Keratinocyte (primary cell): ENCODE measurements around the gene CFAP410. TPM values are rescaled to one million over a fixed set of nuclear protein-coding genes. Genes with fewer than 3 reads are reported as not detected.

ENCODE experiments used
- DNase-seq: peaks from one replicate; pipeline ENCODE4 v3.0.0-alpha.2; 2011; ENCODE audit warnings: low read depth, missing footprints, low spot score
- FAIRE-seq: peaks from 2 replicates; lab custom pipeline; 2011; peaks lifted over from hg19 to GRCh38; lab: Jason Lieb, UNC
- H2AFZ ChIP-seq: 2 replicates; pipeline ENCODE4 v1.6.0; 2012; ENCODE audit warnings: low read length, control low read depth, inconsistent platforms; ENCODE audit not compliant: control insufficient read depth
- H3K27ac ChIP-seq: 2 replicates; pipeline ENCODE4 v1.5.1; 2011; ENCODE audit warnings: low read length; ENCODE audit not compliant: control insufficient read depth, insufficient read depth
- H3K27me3 ChIP-seq: 3 replicates; pipeline ENCODE4 v1.6.0; 2011; ENCODE audit warnings: low read length; ENCODE audit not compliant: control insufficient read depth, insufficient read depth; ENCODE audit errors: extremely low read depth
- H3K36me3 ChIP-seq, 2 experiments: 2 replicates in 1 of 2; 3 replicates in 1 of 2; pipeline ENCODE4 v1.5.1; 2011; ENCODE audit warnings: low read length in 2 of 2, mild to moderate bottlenecking in 1 of 2; ENCODE audit not compliant: control insufficient read depth in 2 of 2, insufficient read depth in 2 of 2; ENCODE audit errors: extremely low read depth in 1 of 2
- H3K4me1 ChIP-seq: 3 replicates; pipeline ENCODE4 v1.5.1; 2011; ENCODE audit warnings: low read length; ENCODE audit not compliant: control insufficient read depth, insufficient read depth; ENCODE audit errors: extremely low read depth
- H3K4me2 ChIP-seq: 3 replicates; pipeline ENCODE4 v1.6.0; 2011; ENCODE audit warnings: low read depth, low read length; ENCODE audit not compliant: control insufficient read depth, insufficient read depth; ENCODE audit errors: extremely low read depth
- H3K4me3 ChIP-seq, 3 experiments: fragments of 200-600 bp in 1 of 3; sonication (generic) in 1 of 3; 2 replicates in 2 of 3; 3 replicates in 1 of 3; pipeline ENCODE4 v1.5.1; 2011 to 2016; ENCODE audit warnings: low read length in 3 of 3, mild to moderate bottlenecking in 3 of 3, control low read depth in 2 of 3, inconsistent platforms in 1 of 3, low read depth in 1 of 3, mixed read lengths in 1 of 3, mixed run types in 1 of 3, moderate library complexity in 1 of 3; ENCODE audit not compliant: control insufficient read depth in 2 of 3, insufficient read depth in 2 of 3; ENCODE audit errors: extremely low read depth in 1 of 3
- H3K79me2 ChIP-seq: 2 replicates; pipeline ENCODE4 v1.6.0; 2012; ENCODE audit warnings: low read length; ENCODE audit not compliant: control insufficient read depth, insufficient read depth
- H3K9ac ChIP-seq: 3 replicates; pipeline ENCODE4 v1.6.0; 2011; ENCODE audit warnings: low read length; ENCODE audit not compliant: control insufficient read depth, insufficient read depth; ENCODE audit errors: extremely low read depth
- H3K9me1 ChIP-seq: 3 replicates; pipeline ENCODE4 v1.6.0; 2011; ENCODE audit warnings: low read length; ENCODE audit not compliant: control insufficient read depth, insufficient read depth; ENCODE audit errors: extremely low read depth
- H3K9me3 ChIP-seq: 2 replicates; pipeline ENCODE4 v1.5.1; 2012; ENCODE audit warnings: low read depth, low read length; ENCODE audit not compliant: control insufficient read depth
- H4K20me1 ChIP-seq: 3 replicates; pipeline ENCODE4 v1.6.0; 2011; ENCODE audit warnings: low read length; ENCODE audit not compliant: control insufficient read depth, insufficient read depth; ENCODE audit errors: extremely low read depth
- CTCF ChIP-seq, 3 experiments: IDR thresholded peaks in 1 of 3; conservative IDR thresholded peaks in 1 of 3; optimal IDR thresholded peaks in 1 of 3; 2 replicates in 2 of 3; 3 replicates in 1 of 3; pipeline versions ENCODE3 to v1.5.1; 2011; ENCODE audit warnings: low read length in 3 of 3, mild to moderate bottlenecking in 3 of 3, moderate library complexity in 2 of 3, control low read depth in 1 of 3, inconsistent platforms in 1 of 3; ENCODE audit not compliant: insufficient read depth in 2 of 3; ENCODE audit errors: extremely low read depth in 1 of 3
- EZH2 ChIP-seq: IDR thresholded peaks from one replicate; pipeline ENCODE4 v1.6.1; 2012; ENCODE audit warnings: inconsistent platforms, mild to moderate bottlenecking, low read length, moderate library complexity
- dilution Hi-C: fragments of 300-500 bp; cut with MboI; formaldehyde crosslinking; loops from one replicate; pipeline ENCODE4 v1.7.0; 2020; ENCODE audit warnings: low sequenced_read_pairs; ENCODE audit not compliant: extremely low pct_ligation_motif_present
- polyA plus RNA-seq, 5 experiments: library from polyadenylated mRNA; depleted of rRNA in 3 of 5; stranded (reverse) in 3 of 5; stranded (forward) in 1 of 5; unstranded in 1 of 5; fragments of >200 nt; gene quantifications; 1 replicate in 1 of 5; 2 replicates in 3 of 5; 3 replicates in 1 of 5; pipeline versions ENCODE4 v1.2.1 to v1.2.3, GENCODE V29; 2011 to 2012; ENCODE audit warnings: missing spikeins in 2 of 5, low read depth in 1 of 5, low replicate concordance in 1 of 5

Gene CFAP410
- polyA plus RNA-seq, 1 donor (not counting 4 experiments of a cell fraction or from before 2014, with no cell fraction given), result 2.2 TPM

DNA sequence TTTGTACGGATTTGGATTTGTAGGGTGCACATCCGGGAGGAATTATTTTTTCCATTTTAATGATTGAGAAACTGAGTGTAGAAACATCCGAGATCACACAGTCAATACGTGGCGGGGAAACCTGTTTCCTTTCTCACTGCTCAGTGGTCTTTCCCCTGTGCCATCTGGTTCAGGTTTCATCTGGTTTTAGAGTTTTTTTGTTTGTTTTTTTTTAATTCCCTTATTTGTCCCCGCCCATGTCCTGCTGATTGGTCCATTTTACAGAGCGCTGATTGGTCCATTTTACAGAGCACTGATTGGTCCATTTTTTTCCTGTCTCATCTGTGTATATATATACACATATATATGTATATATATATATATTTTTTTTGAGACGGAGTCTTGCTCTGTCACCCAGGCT lies 20.2 kb upstream of the CFAP410 start:
- no peaks in the 10 kb centered on the region for H3K4me1 ChIP-seq
- DNase-seq (no peak), FAIRE-seq (no peak)
- no peak overlapping the region for H3K27ac ChIP-seq
- no peak for TF ChIP-seq CTCF (optimal IDR thresholded peaks at IDR 0.05 in 1 of 3, IDR thresholded peaks at IDR 0.05 in 1 of 3, conservative IDR thresholded peaks at IDR 0.05 in 1 of 3; ENCODE audit: extremely low read depth in 1 of 3, insufficient read depth in 2 of 3, low read length in 3 of 3)
- TF ChIP-seq EZH2, result no peak
- no peak overlapping the region for H2AFZ ChIP-seq
- no peak overlapping the region for H3K4me3 ChIP-seq
- no peak overlapping the region for H3K9ac ChIP-seq
- H3K9me3 ChIP-seq, result no peaks in the 10 kb centered on the region
- no peaks in the 10 kb centered on the region for H3K27me3 ChIP-seq
- no peak overlapping the region for H3K4me2 ChIP-seq
- H4K20me1 ChIP-seq, result no peaks in the 10 kb centered on the region
- no peaks in the 10 kb centered on the region for H3K9me1 ChIP-seq
- H3K36me3 ChIP-seq, result no peaks in the 10 kb centered on the region
- dilution Hi-C loops, result no loop called here
- no peaks in the 10 kb centered on the region for H3K79me2 ChIP-seq

DNA sequence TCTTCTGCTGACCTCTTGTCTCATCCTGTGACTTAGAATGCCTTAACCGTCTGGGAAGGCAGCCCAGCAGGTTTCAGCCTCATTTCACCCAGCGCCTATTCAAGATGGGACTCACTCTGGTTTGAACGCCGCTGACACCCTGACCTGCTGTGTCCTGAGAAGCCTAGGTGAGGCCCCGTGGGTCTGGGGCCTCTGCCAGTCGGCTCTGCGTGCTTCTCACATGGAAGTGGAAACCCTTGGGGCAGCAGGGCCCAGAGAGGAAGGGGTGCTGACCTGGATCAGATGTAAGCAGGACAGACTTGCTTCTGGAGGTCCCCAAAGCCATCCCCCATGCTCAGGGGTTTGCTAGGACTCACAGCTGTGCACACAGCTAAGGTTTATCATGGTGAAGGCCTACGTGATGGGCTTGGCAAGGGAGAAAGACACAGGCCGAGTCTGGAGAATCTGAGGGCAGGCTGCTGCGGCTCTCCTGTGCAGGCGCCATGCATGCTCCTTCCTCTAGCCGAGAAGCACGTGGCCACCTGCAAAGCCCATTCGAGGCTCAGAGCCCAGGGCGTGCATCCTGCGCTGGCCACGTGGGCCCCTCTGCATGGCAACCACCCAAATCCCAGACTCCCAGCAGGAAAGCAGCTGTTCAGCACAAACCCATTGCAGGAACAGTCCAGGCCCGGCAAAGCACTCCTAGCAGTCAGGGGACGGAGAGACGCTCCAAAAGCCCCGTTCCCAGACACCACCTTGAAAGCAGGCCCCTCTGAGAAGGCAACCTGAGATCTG lies 18.1 kb upstream of the CFAP410 start:
- Histone ChIP-seq H3K36me3 (no peaks in the 10 kb centered on the region), H3K9me1 (no peaks in the 10 kb centered on the region), H3K27me3 (peaks cover 8% of the 10 kb centered on the region), H2AFZ (no peak overlapping the region), H3K4me2 (no peak overlapping the region), H3K4me1 (no peaks in the 10 kb centered on the region), H3K9ac (no peak overlapping the region), H3K4me3 (no peak overlapping the region), H3K27ac (no peak overlapping the region), H4K20me1 (no peaks in the 10 kb centered on the region), H3K9me3 (no peaks in the 10 kb centered on the region), H3K79me2 (no peaks in the 10 kb centered on the region)
- dilution Hi-C loops, result no loop called here
- FAIRE-seq (no peak), DNase-seq (no peak)
- TF ChIP-seq CTCF (optimal IDR thresholded peaks at IDR 0.05 in 1 of 3, IDR thresholded peaks at IDR 0.05 in 1 of 3, conservative IDR thresholded peaks at IDR 0.05 in 1 of 3; ENCODE audit: extremely low read depth in 1 of 3, insufficient read depth in 2 of 3, low read length in 3 of 3), result no peak
- no peak for TF ChIP-seq EZH2
